Endodermal cell (in vitro differentiated cells): ENCODE results near the gene ZBTB7A. TPM values are rescaled to one million over a fixed set of nuclear protein-coding genes. Genes with fewer than 3 reads are reported as not detected.

Experiments
- DNase-seq: peaks from one replicate; pipeline ENCODE4 v3.0.0-alpha.2; 2017
- H3K27ac ChIP-seq: 2 replicates; pipeline ENCODE4 v1.5.1; 2013; ENCODE audit warnings: mild to moderate bottlenecking, low read depth, low read length, moderate library complexity
- H3K27me3 ChIP-seq: 2 replicates; pipeline ENCODE4 v1.6.1; 2013; ENCODE audit warnings: mild to moderate bottlenecking, low read length, moderate library complexity; ENCODE audit not compliant: insufficient read depth, control insufficient read depth, poor library complexity, severe bottlenecking
- H3K36me3 ChIP-seq: 2 replicates; pipeline ENCODE4 v1.7.0; 2013; ENCODE audit warnings: mild to moderate bottlenecking, low read length, moderate library complexity; ENCODE audit not compliant: control insufficient read depth, insufficient read depth
- H3K4me1 ChIP-seq: one replicate; pipeline ENCODE4 v1.7.0; 2013; ENCODE audit warnings: low read length; ENCODE audit not compliant: control insufficient read depth, insufficient read depth
- H3K4me3 ChIP-seq: 2 replicates; pipeline ENCODE4 v1.5.1; 2013; ENCODE audit warnings: mild to moderate bottlenecking, low read length, moderate library complexity
- H3K9ac ChIP-seq: 2 replicates; pipeline ENCODE4 v1.6.1; 2013; ENCODE audit warnings: mild to moderate bottlenecking, low read length, moderate library complexity; ENCODE audit not compliant: poor library complexity, severe bottlenecking; ENCODE audit errors: extremely low read depth
- H3K9me3 ChIP-seq: 2 replicates; pipeline ENCODE4 v1.6.1; 2013; ENCODE audit warnings: mild to moderate bottlenecking, low read length, moderate library complexity; ENCODE audit not compliant: control insufficient read depth
- H3K27ac Mint-ChIP-seq: 2 replicates; pipeline ENCODE4 v1.8.0; 2020; ENCODE audit warnings: mixed read lengths
- H3K27me3 Mint-ChIP-seq: 2 replicates; pipeline ENCODE4 v1.8.0; 2021; ENCODE audit warnings: mild to moderate bottlenecking, mixed read lengths; ENCODE audit not compliant: insufficient read depth
- H3K36me3 Mint-ChIP-seq: 2 replicates; pipeline ENCODE4 v1.8.0; 2020; ENCODE audit warnings: low read depth, mixed read lengths
- H3K4me1 Mint-ChIP-seq: 2 replicates; pipeline ENCODE4 v1.8.0; 2020; ENCODE audit warnings: mixed read lengths
- H3K4me3 Mint-ChIP-seq: 2 replicates; pipeline ENCODE4 v1.8.0; 2020; ENCODE audit warnings: mild to moderate bottlenecking, moderate library complexity, mixed read lengths
- H3K9me3 Mint-ChIP-seq: 2 replicates; pipeline ENCODE4 v1.8.0; 2020; ENCODE audit warnings: mild to moderate bottlenecking, mixed read lengths
- WGBS, 2 experiments: methylation state at CpG; one replicate each; pipeline versions ENCODE4 v1.1.5 to v1.1.7; 2013; ENCODE audit warnings: missing lambda C conversion rate in 2 of 2, mixed read lengths in 1 of 2; ENCODE audit not compliant: insufficient coverage in 1 of 2, insufficient read length in 1 of 2; 5-methylcytosine and 5-hydroxymethylcytosine counted together
- total RNA-seq, 2 donors: library from RNA; stranded (reverse); fragmentation: NEBNext Ultra II Directional in 1 of 2; extraction: Animal tissue kit (Norgen Biotek cat#: 25700) in 1 of 2; gene quantifications; 2 replicates in 1 of 2; 3 replicates in 1 of 2; pipeline ENCODE4 v1.2.1, GENCODE V29; 2021
- TF ChIP-seq, protein P1 (sequence below): fragments of 200-600 bp; sonication (generic); conservative IDR thresholded peaks from 2 replicates; pipeline ENCODE4 v1.5.0; 2021; ENCODE audit warnings: antibody characterized with exemption, mild to moderate bottlenecking

The ZBTB7A gene
- total RNA-seq, 2 donors from 2014 or later = 19.2 to 22.1 TPM

DNA sequence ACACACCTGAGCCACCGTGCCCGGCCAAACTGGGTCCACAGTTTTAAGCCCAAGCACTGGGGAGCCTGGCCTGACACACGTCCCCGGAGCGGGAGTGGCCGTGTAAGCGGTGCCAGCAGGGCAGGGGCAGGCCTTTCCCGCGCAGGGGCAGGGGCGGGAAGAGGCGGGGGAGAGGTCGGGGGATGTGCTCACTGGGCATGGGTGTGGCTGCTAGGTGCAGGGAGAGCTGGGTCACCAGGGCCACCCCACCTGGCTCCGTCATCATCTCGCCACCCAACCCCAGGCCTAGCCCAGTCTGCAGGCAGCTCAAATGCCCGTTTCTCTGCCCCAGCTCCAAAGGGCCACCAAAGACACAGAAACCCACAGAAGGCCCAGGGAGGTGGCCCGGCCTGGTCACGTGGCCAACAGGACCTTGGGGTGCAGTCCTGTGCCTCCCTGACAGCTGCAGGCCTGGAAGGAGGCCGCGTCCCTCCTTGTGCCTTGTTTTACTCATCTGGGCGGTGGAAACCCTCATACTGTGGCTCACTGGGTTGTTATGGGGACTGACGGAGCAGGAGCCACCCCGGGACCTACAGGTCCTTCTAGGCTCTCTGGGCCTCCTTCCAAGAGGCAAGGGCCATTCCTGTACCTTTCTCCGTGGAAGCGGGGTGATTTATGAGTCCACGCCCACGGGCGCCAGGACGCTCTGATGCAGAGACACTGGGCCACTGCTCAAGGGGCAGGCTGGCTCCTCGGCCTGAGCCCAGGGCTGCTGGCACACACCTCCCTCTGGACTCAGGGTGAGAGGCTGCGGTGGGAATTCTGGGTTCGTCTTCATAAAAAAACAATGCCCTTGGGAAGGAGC, 29.6 kb upstream of the ZBTB7A start:
- TF ChIP-seq, protein P1, sequence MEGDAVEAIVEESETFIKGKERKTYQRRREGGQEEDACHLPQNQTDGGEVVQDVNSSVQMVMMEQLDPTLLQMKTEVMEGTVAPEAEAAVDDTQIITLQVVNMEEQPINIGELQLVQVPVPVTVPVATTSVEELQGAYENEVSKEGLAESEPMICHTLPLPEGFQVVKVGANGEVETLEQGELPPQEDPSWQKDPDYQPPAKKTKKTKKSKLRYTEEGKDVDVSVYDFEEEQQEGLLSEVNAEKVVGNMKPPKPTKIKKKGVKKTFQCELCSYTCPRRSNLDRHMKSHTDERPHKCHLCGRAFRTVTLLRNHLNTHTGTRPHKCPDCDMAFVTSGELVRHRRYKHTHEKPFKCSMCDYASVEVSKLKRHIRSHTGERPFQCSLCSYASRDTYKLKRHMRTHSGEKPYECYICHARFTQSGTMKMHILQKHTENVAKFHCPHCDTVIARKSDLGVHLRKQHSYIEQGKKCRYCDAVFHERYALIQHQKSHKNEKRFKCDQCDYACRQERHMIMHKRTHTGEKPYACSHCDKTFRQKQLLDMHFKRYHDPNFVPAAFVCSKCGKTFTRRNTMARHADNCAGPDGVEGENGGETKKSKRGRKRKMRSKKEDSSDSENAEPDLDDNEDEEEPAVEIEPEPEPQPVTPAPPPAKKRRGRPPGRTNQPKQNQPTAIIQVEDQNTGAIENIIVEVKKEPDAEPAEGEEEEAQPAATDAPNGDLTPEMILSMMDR = no peak
- Histone ChIP-seq H3K27me3 (no peaks in the 10 kb centered on the region), H3K36me3 (peaks cover 32% of the 10 kb centered on the region), H3K4me3 (no peak overlapping the region), H3K4me1 (no peaks in the 10 kb centered on the region), H3K9ac (no peak overlapping the region), H3K27ac (no peak overlapping the region), H3K9me3 (no peaks in the 10 kb centered on the region)
- WGBS, 2 experiments = 93 to 95% methylated on average over 27 to 31 of the region's 31 CpGs
- H3K9me3 Mint-ChIP-seq = no peaks in the 10 kb centered on the region
- DNase-seq = no peak
- H3K27ac Mint-ChIP-seq = no peak overlapping the region
- H3K27me3 Mint-ChIP-seq = no peaks in the 10 kb centered on the region
- peaks cover 46% of the 10 kb centered on the region for H3K36me3 Mint-ChIP-seq
- no peak overlapping the region for H3K4me3 Mint-ChIP-seq
- no peaks in the 10 kb centered on the region for H3K4me1 Mint-ChIP-seq

GRCh38 chr19:4095488-4095844, 28.8 kb upstream of the ZBTB7A start:
- Mint-ChIP-seq H3K4me3 (no peak overlapping the region), H3K9me3 (no peaks in the 10 kb centered on the region), H3K27ac (no peak overlapping the region), H3K36me3 (peaks cover 39% of the 10 kb centered on the region), H3K27me3 (no peaks in the 10 kb centered on the region), H3K4me1 (no peaks in the 10 kb centered on the region)
- no peak overlapping the region for H3K27ac ChIP-seq
- no peaks in the 10 kb centered on the region for H3K4me1 ChIP-seq
- TF ChIP-seq, protein P1 = no peak
- no peak overlapping the region for H3K9ac ChIP-seq
- H3K27me3 ChIP-seq = no peaks in the 10 kb centered on the region
- H3K36me3 ChIP-seq = peaks cover 31% of the 10 kb centered on the region
- no peak overlapping the region for H3K4me3 ChIP-seq
- DNase-seq = no peak
- no peaks in the 10 kb centered on the region for H3K9me3 ChIP-seq
- 91 to 95% methylated on average over 9 to 12 of the region's 12 CpGs for WGBS, 2 experiments

GRCh38 chr19:4094761-4095487, 28.2 kb upstream of the ZBTB7A start:
- Mint-ChIP-seq H3K4me3 (no peak overlapping the region), H3K36me3 (peaks cover 36% of the 10 kb centered on the region), H3K9me3 (no peaks in the 10 kb centered on the region), H3K27me3 (no peaks in the 10 kb centered on the region), H3K27ac (no peak overlapping the region), H3K4me1 (no peaks in the 10 kb centered on the region)
- 91 to 92% methylated on average over 16 to 35 of the region's 35 CpGs for WGBS, 2 experiments
- TF ChIP-seq, protein P1 = no peak
- H3K27ac ChIP-seq = no peak overlapping the region
- DNase-seq = no peak
- no peaks in the 10 kb centered on the region for H3K4me1 ChIP-seq
- H3K9ac ChIP-seq = no peak overlapping the region
- no peaks in the 10 kb centered on the region for H3K9me3 ChIP-seq
- H3K36me3 ChIP-seq = peaks cover 29% of the 10 kb centered on the region
- no peak overlapping the region for H3K4me3 ChIP-seq
- no peaks in the 10 kb centered on the region for H3K27me3 ChIP-seq
